ENCODE data around the gene CRABP2.

- TF ChIP-seq SMC3 (IDR thresholded peaks at IDR 0.05; ENCODE audit: low read depth, low read length) (no peak), RFX5 (IDR thresholded peaks at IDR 0.05; ENCODE audit: low read depth, low read length) (no peak), MXI1 (IDR thresholded peaks at IDR 0.05; ENCODE audit: borderline replicate concordance, low read depth, low read length) (no peak), BHLHE40 (IDR thresholded peaks at IDR 0.05; ENCODE audit: low read depth, low read length) (no peak), POLR2A (IDR thresholded peaks at IDR 0.05; ENCODE audit: low read depth, low read length) (no peak), ELK1 (IDR thresholded peaks at IDR 0.05; ENCODE audit: borderline replicate concordance, low read depth, low read length) (no peak), CHD1 (IDR thresholded peaks at IDR 0.05; ENCODE audit: low read depth, low read length) (no peak; the same call in 1 of the 2 replicates), RAD21 (IDR thresholded peaks at IDR 0.05; ENCODE audit: low read length) (no peak), CEBPB (IDR thresholded peaks at IDR 0.05; ENCODE audit: low read depth, low read length) (no peak), MAFK (IDR thresholded peaks at IDR 0.05; ENCODE audit: low read depth, low read length) (no peak)
- TF ChIP-seq, protein P1, sequence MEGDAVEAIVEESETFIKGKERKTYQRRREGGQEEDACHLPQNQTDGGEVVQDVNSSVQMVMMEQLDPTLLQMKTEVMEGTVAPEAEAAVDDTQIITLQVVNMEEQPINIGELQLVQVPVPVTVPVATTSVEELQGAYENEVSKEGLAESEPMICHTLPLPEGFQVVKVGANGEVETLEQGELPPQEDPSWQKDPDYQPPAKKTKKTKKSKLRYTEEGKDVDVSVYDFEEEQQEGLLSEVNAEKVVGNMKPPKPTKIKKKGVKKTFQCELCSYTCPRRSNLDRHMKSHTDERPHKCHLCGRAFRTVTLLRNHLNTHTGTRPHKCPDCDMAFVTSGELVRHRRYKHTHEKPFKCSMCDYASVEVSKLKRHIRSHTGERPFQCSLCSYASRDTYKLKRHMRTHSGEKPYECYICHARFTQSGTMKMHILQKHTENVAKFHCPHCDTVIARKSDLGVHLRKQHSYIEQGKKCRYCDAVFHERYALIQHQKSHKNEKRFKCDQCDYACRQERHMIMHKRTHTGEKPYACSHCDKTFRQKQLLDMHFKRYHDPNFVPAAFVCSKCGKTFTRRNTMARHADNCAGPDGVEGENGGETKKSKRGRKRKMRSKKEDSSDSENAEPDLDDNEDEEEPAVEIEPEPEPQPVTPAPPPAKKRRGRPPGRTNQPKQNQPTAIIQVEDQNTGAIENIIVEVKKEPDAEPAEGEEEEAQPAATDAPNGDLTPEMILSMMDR (conservative IDR thresholded peaks at IDR 0.05; ENCODE audit: low read depth, low read length): no peak
Measured at GRCh38 chr1:156705321-156705917, at the start of gene CRABP2.
